ENCODE data around the gene FAM170B.

DNA sequence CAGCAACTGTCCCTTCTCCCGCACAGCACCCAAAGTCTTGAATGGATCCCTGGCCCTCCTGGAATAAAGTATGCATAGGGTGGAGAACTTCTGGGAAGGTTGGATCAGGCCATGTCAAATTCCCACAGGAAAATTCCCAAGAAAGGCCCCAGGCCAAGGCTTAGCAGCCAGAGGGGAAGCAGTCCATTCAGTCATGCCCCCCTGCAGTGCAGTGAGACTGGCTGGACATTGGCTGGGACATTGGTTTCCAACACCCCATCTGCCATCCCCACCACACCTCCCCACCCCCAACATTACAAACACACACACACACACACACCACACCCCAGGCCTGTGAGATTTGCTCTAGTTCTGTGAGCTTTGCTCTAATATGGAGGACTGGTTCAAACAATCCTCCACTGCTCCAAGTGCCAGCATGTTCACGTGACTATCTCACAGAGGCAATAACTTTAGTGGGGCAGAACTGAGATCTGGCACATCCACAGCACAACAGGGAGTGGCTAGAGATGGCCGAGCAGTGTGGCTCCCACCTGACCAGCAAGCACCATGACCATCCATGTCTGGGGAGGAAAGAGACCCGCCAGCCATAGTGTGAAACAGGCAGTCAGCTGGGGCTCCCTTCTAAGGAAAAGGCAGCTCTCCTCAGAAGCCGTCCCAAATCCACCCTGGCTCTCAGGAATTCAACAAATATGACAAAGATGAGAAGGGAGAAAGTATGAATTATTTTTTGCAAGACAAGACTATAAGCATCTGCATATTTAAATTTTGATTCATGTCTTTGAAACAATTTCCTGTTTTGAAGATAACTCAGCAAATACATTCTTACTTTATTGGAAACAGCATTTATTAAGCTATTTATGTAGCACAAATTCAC is 6.7 kb upstream of the FAM170B start:
- TF ChIP-seq, protein P1, sequence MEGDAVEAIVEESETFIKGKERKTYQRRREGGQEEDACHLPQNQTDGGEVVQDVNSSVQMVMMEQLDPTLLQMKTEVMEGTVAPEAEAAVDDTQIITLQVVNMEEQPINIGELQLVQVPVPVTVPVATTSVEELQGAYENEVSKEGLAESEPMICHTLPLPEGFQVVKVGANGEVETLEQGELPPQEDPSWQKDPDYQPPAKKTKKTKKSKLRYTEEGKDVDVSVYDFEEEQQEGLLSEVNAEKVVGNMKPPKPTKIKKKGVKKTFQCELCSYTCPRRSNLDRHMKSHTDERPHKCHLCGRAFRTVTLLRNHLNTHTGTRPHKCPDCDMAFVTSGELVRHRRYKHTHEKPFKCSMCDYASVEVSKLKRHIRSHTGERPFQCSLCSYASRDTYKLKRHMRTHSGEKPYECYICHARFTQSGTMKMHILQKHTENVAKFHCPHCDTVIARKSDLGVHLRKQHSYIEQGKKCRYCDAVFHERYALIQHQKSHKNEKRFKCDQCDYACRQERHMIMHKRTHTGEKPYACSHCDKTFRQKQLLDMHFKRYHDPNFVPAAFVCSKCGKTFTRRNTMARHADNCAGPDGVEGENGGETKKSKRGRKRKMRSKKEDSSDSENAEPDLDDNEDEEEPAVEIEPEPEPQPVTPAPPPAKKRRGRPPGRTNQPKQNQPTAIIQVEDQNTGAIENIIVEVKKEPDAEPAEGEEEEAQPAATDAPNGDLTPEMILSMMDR (IDR thresholded peaks at IDR 0.05), result no peak
- no peak for TF ChIP-seq POLR2AphosphoS5 (IDR thresholded peaks at IDR 0.05)
- TF ChIP-seq EP300 (IDR thresholded peaks at IDR 0.05), result no peak

All from esophagus muscularis mucosa (tissue), 4 donors.